WTC11 (cell line): ENCODE results near the gene OR52N1. TPM values are rescaled to one million over a fixed set of nuclear protein-coding genes. Genes with fewer than 3 reads are reported as not detected.

Experiments used
- ATAC-seq: fragments of 200-7000 bp; cut with Tn5 transposase; 2 replicates; pipeline ENCODE4 v1.10.0; 2021; ENCODE audit warnings: mild to moderate bottlenecking, moderate library complexity
- CTCF ChIA-PET: fragments of 300-600 bp; sonication (Branson Sonifier 250); formaldehyde crosslinking; loops from one replicate; lab custom pipeline; 2021; ENCODE audit warnings: antibody characterized with exemption; lab: Charles Lee
- POLR2A ChIA-PET: fragments of 350-600 bp; sonication (Branson Sonifier 250); formaldehyde crosslinking; loops from one replicate; lab custom pipeline; 2021; ENCODE audit warnings: antibody characterized with exemption; lab: Charles Lee
- DNase-seq: peaks from one replicate; pipeline ENCODE4 v3.0.0; 2021; ENCODE audit warnings: low spot score
- H3K27ac Mint-ChIP-seq: 2 replicates; pipeline ENCODE4 v1.8.0; 2021; ENCODE audit warnings: mixed read lengths
- H3K27me3 Mint-ChIP-seq: 2 replicates; pipeline ENCODE4 v1.8.0; 2021; ENCODE audit warnings: low read depth, mild to moderate bottlenecking, moderate library complexity, mixed read lengths
- H3K36me3 Mint-ChIP-seq: 2 replicates; pipeline ENCODE4 v1.8.0; 2021; ENCODE audit warnings: mixed read lengths
- H3K4me1 Mint-ChIP-seq: 2 replicates; pipeline ENCODE4 v1.8.0; 2022; ENCODE audit warnings: mixed read lengths
- H3K4me3 Mint-ChIP-seq: 2 replicates; pipeline ENCODE4 v1.8.0; 2021; ENCODE audit warnings: mild to moderate bottlenecking, moderate library complexity, mixed read lengths
- H3K9me3 Mint-ChIP-seq: 2 replicates; pipeline ENCODE4 v1.8.0; 2021; ENCODE audit warnings: mixed read lengths
- ATF1 ChIP-seq: sonication (generic); formaldehyde crosslinking; IDR thresholded peaks from 2 replicates; pipeline ENCODE4 v1.8.1; 2023; ENCODE audit warnings: mild to moderate bottlenecking, moderate library complexity, missing genetic modification reagents
- GABPB1 ChIP-seq: sonication (generic); formaldehyde crosslinking; IDR thresholded peaks from 2 replicates; pipeline ENCODE4 v1.8.1; 2023; ENCODE audit warnings: mild to moderate bottlenecking, missing genetic modification reagents
- GRHL2 ChIP-seq: fragments of 250-450 bp; sonication (Bioruptor Pico); IDR thresholded peaks from 2 replicates; pipeline ENCODE4 v1.8.0; 2022; ENCODE audit warnings: mild to moderate bottlenecking, moderate library complexity; ENCODE audit not compliant: insufficient replicate concordance, severe bottlenecking
- NR3C1 ChIP-seq: sonication (generic); formaldehyde crosslinking; conservative IDR thresholded peaks from 2 replicates; pipeline ENCODE4 v1.8.1; 2023; ENCODE audit warnings: low read depth, mild to moderate bottlenecking, missing genetic modification reagents
- RELA ChIP-seq: sonication (generic); formaldehyde crosslinking; IDR thresholded peaks from 2 replicates; pipeline ENCODE4 v1.8.1; 2022; ENCODE audit warnings: missing genetic modification reagents, mild to moderate bottlenecking, borderline replicate concordance
- TEAD1 ChIP-seq: sonication (generic); formaldehyde crosslinking; IDR thresholded peaks from 2 replicates; pipeline ENCODE4 v1.8.0; 2022; ENCODE audit warnings: mild to moderate bottlenecking, missing genetic modification reagents
- TEAD4 ChIP-seq: sonication (generic); formaldehyde crosslinking; IDR thresholded peaks from 2 replicates; pipeline ENCODE4 v1.8.0; 2022; ENCODE audit warnings: mild to moderate bottlenecking, missing genetic modification reagents
- ZNF416 ChIP-seq: fragments of 250-450 bp; sonication (Bioruptor Pico); IDR thresholded peaks from 2 replicates; pipeline ENCODE4 v1.9.0; 2021; ENCODE audit warnings: mild to moderate bottlenecking, inconsistent platforms
- total RNA-seq: library from RNA; stranded (reverse); gene quantifications from 3 replicates; pipeline ENCODE4 v1.2.3, GENCODE V29; 2021
- TF ChIP-seq, protein P1 (sequence below): fragments of 250-450 bp; sonication (Bioruptor Pico); IDR thresholded peaks from 2 replicates; pipeline ENCODE4 v1.8.0; 2021; ENCODE audit warnings: mild to moderate bottlenecking
- TF ChIP-seq, protein P2 (sequence below): fragments of 250-450 bp; sonication (Bioruptor Pico); IDR thresholded peaks from 2 replicates; pipeline ENCODE4 v1.9.0; 2021; ENCODE audit warnings: mild to moderate bottlenecking, borderline replicate concordance
- TF ChIP-seq, protein P3 (sequence below): sonication (generic); formaldehyde crosslinking; IDR thresholded peaks from 2 replicates; pipeline ENCODE4 v1.8.1; 2023; ENCODE audit warnings: mild to moderate bottlenecking, missing genetic modification reagents, moderate library complexity
- TF ChIP-seq, protein P4 (sequence below): sonication (generic); formaldehyde crosslinking; IDR thresholded peaks from 2 replicates; pipeline ENCODE4 v1.8.1; 2023; ENCODE audit warnings: mild to moderate bottlenecking, missing genetic modification reagents, moderate library complexity
- TF ChIP-seq, protein P5 (sequence below): sonication (generic); formaldehyde crosslinking; IDR thresholded peaks from 2 replicates; pipeline ENCODE4 v1.8.0; 2022; ENCODE audit warnings: mild to moderate bottlenecking, missing genetic modification reagents
- TF ChIP-seq, protein P6 (sequence below): sonication (generic); formaldehyde crosslinking; IDR thresholded peaks from 2 replicates; pipeline ENCODE4 v1.8.1; 2023; ENCODE audit warnings: mild to moderate bottlenecking, missing genetic modification reagents, borderline replicate concordance
- TF ChIP-seq, protein P7 (sequence below): sonication (generic); formaldehyde crosslinking; IDR thresholded peaks from 2 replicates; pipeline ENCODE4 v1.8.0; 2022; ENCODE audit warnings: mild to moderate bottlenecking, missing genetic modification reagents
- TF ChIP-seq, protein P8 (sequence below): fragments of 250-450 bp; sonication (Bioruptor Pico); conservative IDR thresholded peaks from 2 replicates; pipeline ENCODE4 v1.9.0; 2021; ENCODE audit warnings: mild to moderate bottlenecking

The OR52N1 gene
- total RNA-seq, 1 experiment from 2014 or later = not detected

DNA sequence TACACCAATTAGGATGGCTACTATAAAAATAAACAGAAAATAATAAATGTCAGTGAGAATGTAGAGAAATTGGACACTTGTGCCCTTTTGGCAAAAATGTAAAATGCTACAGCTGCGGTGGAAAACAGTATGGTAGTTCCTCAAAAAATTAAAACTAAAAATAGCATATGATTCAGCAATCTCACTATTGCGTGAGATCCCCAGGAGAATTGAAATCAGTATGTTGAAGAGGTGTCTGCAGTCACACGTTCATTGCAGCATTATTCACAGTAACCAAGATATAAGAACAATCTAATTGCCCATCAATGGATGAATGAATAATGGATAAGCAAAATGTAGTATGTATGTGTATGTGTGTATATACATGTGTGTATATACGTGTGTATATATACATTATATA lies 24.5 kb upstream of the OR52N1 start (continued):
- TF ChIP-seq, protein P1, sequence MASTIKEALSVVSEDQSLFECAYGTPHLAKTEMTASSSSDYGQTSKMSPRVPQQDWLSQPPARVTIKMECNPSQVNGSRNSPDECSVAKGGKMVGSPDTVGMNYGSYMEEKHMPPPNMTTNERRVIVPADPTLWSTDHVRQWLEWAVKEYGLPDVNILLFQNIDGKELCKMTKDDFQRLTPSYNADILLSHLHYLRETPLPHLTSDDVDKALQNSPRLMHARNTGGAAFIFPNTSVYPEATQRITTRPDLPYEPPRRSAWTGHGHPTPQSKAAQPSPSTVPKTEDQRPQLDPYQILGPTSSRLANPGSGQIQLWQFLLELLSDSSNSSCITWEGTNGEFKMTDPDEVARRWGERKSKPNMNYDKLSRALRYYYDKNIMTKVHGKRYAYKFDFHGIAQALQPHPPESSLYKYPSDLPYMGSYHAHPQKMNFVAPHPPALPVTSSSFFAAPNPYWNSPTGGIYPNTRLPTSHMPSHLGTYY (CRISPR knock-in tag) = no peak
- TF ChIP-seq, protein P2, sequence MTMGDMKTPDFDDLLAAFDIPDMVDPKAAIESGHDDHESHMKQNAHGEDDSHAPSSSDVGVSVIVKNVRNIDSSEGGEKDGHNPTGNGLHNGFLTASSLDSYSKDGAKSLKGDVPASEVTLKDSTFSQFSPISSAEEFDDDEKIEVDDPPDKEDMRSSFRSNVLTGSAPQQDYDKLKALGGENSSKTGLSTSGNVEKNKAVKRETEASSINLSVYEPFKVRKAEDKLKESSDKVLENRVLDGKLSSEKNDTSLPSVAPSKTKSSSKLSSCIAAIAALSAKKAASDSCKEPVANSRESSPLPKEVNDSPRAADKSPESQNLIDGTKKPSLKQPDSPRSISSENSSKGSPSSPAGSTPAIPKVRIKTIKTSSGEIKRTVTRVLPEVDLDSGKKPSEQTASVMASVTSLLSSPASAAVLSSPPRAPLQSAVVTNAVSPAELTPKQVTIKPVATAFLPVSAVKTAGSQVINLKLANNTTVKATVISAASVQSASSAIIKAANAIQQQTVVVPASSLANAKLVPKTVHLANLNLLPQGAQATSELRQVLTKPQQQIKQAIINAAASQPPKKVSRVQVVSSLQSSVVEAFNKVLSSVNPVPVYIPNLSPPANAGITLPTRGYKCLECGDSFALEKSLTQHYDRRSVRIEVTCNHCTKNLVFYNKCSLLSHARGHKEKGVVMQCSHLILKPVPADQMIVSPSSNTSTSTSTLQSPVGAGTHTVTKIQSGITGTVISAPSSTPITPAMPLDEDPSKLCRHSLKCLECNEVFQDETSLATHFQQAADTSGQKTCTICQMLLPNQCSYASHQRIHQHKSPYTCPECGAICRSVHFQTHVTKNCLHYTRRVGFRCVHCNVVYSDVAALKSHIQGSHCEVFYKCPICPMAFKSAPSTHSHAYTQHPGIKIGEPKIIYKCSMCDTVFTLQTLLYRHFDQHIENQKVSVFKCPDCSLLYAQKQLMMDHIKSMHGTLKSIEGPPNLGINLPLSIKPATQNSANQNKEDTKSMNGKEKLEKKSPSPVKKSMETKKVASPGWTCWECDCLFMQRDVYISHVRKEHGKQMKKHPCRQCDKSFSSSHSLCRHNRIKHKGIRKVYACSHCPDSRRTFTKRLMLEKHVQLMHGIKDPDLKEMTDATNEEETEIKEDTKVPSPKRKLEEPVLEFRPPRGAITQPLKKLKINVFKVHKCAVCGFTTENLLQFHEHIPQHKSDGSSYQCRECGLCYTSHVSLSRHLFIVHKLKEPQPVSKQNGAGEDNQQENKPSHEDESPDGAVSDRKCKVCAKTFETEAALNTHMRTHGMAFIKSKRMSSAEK (CRISPR knock-in tag) = no peak
- TF ChIP-seq, protein P3, sequence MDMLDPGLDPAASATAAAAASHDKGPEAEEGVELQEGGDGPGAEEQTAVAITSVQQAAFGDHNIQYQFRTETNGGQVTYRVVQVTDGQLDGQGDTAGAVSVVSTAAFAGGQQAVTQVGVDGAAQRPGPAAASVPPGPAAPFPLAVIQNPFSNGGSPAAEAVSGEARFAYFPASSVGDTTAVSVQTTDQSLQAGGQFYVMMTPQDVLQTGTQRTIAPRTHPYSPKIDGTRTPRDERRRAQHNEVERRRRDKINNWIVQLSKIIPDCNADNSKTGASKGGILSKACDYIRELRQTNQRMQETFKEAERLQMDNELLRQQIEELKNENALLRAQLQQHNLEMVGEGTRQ = no peak
- TF ChIP-seq TEAD1 (CRISPR knock-in tag) (no peak), RELA (CRISPR knock-in tag) (no peak)

DNA sequence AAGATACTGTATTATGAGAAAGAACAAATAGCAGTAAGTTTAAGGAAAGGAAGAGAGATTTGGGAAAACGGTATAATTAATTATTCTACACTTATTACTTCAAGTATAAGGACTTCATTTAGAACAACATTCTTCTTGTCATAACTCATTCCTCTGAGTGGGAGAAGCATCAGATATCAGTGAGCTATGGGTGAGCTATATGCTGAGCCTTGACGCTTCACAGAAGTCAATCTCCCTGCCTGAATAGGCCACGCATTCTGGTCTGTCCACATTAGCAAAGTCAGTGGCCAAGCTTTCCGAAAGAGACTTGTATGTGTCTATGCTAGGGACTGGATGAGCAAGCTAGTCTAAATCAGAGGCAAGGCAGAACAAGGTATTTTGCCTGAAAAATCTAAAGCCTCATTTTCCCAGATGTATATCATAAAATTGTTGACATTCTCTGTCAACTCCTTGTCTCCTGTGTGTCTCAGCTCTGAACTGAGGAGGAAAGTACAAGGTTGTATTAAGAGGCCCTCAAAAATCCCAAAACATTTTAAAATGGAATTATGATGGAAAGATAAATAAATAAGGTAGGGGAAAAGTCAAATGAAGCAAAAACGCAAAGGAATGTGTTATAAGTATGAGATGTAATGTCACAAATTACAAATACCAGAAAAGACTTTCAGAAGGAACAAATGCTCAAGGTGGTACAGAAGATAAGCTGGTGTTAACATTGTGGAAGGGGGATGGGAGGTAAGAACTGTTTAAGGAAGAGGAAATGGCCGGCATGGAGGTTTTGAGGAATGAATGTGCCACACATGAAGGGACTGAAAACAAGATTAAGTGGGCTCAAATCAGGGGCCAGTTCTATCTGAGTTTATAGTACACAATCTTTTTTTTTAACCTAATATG lies 19.1 kb upstream of the OR52N1 start:
- Mint-ChIP-seq H3K4me1 (peaks cover 40% of the 10 kb centered on the region), H3K4me3 (no peak overlapping the region), H3K27me3 (no peaks in the 10 kb centered on the region; the same call in 1 of the 2 replicates), H3K27ac (no peak overlapping the region; the same call in 1 of the 2 replicates), H3K9me3 (no peaks in the 10 kb centered on the region), H3K36me3 (no peaks in the 10 kb centered on the region)
- DNase-seq = no peak
- no peak for ATAC-seq
- CTCF ChIA-PET = interaction anchor here (1.0 to 1.8 kb wide), 4 partner anchors 81 to 553 kb away, joined by 3 to 7 read pairs (median 5); partner anchors contain the start of gene TRIM5
- POLR2A ChIA-PET = interaction anchor here (0.6 kb wide), 2 partner anchors 324 to 1202 kb away, joined by 3 read pairs; partner anchors contain the start of gene TRIM68
- TF ChIP-seq, protein P4, sequence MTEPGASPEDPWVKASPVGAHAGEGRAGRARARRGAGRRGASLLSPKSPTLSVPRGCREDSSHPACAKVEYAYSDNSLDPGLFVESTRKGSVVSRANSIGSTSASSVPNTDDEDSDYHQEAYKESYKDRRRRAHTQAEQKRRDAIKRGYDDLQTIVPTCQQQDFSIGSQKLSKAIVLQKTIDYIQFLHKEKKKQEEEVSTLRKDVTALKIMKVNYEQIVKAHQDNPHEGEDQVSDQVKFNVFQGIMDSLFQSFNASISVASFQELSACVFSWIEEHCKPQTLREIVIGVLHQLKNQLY (CRISPR knock-in tag) = no peak
- TF ChIP-seq ATF1 (CRISPR knock-in tag) (no peak), GABPB1 (CRISPR knock-in tag) (no peak), GRHL2 (no peak), TEAD4 (CRISPR knock-in tag) (no peak), ZNF416 (CRISPR knock-in tag) (no peak), NR3C1 (CRISPR knock-in tag) (no peak)
- TF ChIP-seq, protein P5, sequence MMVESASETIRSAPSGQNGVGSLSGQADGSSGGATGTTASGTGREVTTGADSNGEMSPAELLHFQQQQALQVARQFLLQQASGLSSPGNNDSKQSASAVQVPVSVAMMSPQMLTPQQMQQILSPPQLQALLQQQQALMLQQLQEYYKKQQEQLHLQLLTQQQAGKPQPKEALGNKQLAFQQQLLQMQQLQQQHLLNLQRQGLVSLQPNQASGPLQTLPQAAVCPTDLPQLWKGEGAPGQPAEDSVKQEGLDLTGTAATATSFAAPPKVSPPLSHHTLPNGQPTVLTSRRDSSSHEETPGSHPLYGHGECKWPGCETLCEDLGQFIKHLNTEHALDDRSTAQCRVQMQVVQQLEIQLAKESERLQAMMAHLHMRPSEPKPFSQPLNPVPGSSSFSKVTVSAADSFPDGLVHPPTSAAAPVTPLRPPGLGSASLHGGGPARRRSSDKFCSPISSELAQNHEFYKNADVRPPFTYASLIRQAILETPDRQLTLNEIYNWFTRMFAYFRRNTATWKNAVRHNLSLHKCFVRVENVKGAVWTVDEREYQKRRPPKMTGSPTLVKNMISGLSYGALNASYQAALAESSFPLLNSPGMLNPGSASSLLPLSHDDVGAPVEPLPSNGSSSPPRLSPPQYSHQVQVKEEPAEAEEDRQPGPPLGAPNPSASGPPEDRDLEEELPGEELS (CRISPR knock-in tag) = no peak
- TF ChIP-seq, protein P6, sequence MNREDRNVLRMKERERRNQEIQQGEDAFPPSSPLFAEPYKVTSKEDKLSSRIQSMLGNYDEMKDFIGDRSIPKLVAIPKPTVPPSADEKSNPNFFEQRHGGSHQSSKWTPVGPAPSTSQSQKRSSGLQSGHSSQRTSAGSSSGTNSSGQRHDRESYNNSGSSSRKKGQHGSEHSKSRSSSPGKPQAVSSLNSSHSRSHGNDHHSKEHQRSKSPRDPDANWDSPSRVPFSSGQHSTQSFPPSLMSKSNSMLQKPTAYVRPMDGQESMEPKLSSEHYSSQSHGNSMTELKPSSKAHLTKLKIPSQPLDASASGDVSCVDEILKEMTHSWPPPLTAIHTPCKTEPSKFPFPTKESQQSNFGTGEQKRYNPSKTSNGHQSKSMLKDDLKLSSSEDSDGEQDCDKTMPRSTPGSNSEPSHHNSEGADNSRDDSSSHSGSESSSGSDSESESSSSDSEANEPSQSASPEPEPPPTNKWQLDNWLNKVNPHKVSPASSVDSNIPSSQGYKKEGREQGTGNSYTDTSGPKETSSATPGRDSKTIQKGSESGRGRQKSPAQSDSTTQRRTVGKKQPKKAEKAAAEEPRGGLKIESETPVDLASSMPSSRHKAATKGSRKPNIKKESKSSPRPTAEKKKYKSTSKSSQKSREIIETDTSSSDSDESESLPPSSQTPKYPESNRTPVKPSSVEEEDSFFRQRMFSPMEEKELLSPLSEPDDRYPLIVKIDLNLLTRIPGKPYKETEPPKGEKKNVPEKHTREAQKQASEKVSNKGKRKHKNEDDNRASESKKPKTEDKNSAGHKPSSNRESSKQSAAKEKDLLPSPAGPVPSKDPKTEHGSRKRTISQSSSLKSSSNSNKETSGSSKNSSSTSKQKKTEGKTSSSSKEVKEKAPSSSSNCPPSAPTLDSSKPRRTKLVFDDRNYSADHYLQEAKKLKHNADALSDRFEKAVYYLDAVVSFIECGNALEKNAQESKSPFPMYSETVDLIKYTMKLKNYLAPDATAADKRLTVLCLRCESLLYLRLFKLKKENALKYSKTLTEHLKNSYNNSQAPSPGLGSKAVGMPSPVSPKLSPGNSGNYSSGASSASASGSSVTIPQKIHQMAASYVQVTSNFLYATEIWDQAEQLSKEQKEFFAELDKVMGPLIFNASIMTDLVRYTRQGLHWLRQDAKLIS (CRISPR knock-in tag) = no peak
- TF ChIP-seq, protein P7, sequence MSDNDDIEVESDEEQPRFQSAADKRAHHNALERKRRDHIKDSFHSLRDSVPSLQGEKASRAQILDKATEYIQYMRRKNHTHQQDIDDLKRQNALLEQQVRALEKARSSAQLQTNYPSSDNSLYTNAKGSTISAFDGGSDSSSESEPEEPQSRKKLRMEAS (CRISPR knock-in tag) = no peak
- TF ChIP-seq, protein P8, sequence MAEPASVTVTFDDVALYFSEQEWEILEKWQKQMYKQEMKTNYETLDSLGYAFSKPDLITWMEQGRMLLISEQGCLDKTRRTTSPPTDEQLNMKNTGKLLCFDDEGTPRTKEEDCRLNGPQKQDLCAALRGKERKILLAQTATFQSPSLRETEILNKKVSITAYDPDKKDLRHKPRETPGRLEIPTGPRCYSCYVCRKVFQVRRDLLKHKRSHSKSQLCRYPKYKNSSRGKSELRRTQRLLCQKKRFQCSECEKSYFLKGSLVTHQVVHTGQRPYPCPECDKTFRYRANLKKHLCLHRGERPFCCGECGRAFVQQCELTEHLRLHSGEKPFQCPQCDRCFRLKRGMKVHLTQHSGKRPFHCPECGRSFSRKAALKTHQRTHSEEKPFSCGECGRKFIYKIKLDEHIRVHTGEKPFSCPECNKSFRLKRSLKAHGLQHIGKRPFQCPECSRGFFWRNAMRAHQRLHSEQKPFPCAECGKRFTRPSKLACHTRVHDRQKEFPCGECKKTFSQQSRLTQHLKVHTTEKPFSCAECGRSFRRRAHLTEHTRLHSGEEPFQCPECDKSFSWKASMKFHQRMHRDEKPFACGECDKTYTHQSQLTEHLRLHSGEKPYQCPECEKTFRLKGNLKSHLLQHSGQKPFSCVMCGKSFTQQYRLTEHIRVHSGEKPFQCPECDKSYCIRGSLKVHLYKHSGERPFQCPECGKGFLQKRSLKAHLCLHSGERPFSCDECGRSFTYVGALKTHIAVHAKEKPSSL (CRISPR knock-in tag) = no peak
